ENCODE measurements around the gene NUP188. TPM values are rescaled to one million over a fixed set of nuclear protein-coding genes. Genes with fewer than 3 reads are reported as not detected.

The NUP188 gene
- total and polyA plus RNA-seq, 2 donors (not counting 1 experiment from before 2014, with no cell fraction given) = 42.8 to 83.6 TPM

GRCh38 chr9:129031514-129031913 is 84.0 kb downstream of the NUP188 start:
- Histone ChIP-seq H2AFZ (ENCODE audit: insufficient read depth, low read depth, low read length, poor library complexity, severe bottlenecking) (no peak overlapping the region), H3K4me1 (ENCODE audit: control insufficient read depth in 2 of 2, insufficient read depth in 2 of 2, low read length in 2 of 2) (peaks cover 15 to 19% of the 10 kb centered on the region in 2 donors), H3K9ac (ENCODE audit: low read length) (no peak overlapping the region), H3K27me3 (replicated peaks in 1 of 4; ENCODE audit: control extremely low read depth in 1 of 4, control insufficient read depth in 3 of 4, insufficient read depth in 4 of 4, low read length in 3 of 4) (no peaks in the 10 kb centered on the region), H4K20me1 (ENCODE audit: control insufficient read depth, insufficient read depth, low read length, poor library complexity, severe bottlenecking) (peaks cover 12% of the 10 kb centered on the region), H3K79me2 (ENCODE audit: control insufficient read depth, insufficient read depth, low read length) (peaks cover 18% of the 10 kb centered on the region), H3K4me3 (ENCODE audit: control extremely low read depth in 1 of 5, extremely low read depth in 1 of 5, insufficient read depth in 1 of 5, low read depth in 2 of 5, low read length in 4 of 5) (no peak overlapping the region), H3K27ac (ENCODE audit: low read length in 2 of 2) (no peak overlapping the region), H3K36me3 (replicated peaks in 1 of 2; ENCODE audit: control extremely low read depth in 1 of 2, control insufficient read depth in 1 of 2, extremely low read depth in 1 of 2, insufficient read depth in 2 of 2, low read length in 1 of 2) (no peaks in the 10 kb centered on the region), H3K4me2 (replicated peaks; ENCODE audit: low read depth, low read length, poor library complexity, severe bottlenecking) (no peak overlapping the region), H3K9me3 (ENCODE audit: control extremely low read depth in 1 of 3, control insufficient read depth in 2 of 3, insufficient read depth in 1 of 3, low read length in 2 of 3) (no peaks in the 10 kb centered on the region)
- no peaks in the 10 kb centered on the region for H3K9me3 Mint-ChIP-seq (ENCODE audit: insufficient read depth)
- ChIA-PET POLR2A (no interaction called here), CTCF (interaction anchor here (0.5 to 0.6 kb wide), 2 partner anchors 17 to 42 kb away, joined by 3 to 5 read pairs; no protein-coding TSS in a partner anchor)
- H3K4me1 Mint-ChIP-seq = peaks cover 18% of the 10 kb centered on the region
- no peak overlapping the region for H3K4me3 Mint-ChIP-seq
- TF ChIP-seq, protein P1, sequence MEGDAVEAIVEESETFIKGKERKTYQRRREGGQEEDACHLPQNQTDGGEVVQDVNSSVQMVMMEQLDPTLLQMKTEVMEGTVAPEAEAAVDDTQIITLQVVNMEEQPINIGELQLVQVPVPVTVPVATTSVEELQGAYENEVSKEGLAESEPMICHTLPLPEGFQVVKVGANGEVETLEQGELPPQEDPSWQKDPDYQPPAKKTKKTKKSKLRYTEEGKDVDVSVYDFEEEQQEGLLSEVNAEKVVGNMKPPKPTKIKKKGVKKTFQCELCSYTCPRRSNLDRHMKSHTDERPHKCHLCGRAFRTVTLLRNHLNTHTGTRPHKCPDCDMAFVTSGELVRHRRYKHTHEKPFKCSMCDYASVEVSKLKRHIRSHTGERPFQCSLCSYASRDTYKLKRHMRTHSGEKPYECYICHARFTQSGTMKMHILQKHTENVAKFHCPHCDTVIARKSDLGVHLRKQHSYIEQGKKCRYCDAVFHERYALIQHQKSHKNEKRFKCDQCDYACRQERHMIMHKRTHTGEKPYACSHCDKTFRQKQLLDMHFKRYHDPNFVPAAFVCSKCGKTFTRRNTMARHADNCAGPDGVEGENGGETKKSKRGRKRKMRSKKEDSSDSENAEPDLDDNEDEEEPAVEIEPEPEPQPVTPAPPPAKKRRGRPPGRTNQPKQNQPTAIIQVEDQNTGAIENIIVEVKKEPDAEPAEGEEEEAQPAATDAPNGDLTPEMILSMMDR (IDR thresholded peaks at IDR 0.05) = no peak
- no peak for TF ChIP-seq EZH2 (IDR thresholded peaks at IDR 0.05; ENCODE audit: borderline replicate concordance, insufficient read depth, low read depth, low read length, poor library complexity, severe bottlenecking)
- intact Hi-C loops (cut with micrococcal nuclease) = no loop called here
- 94% methylated on average over 4 of the region's 4 CpGs for WGBS (ENCODE audit: insufficient coverage)
- no peak for ATAC-seq (ENCODE audit: low read depth)
- H3K27ac Mint-ChIP-seq = no peak overlapping the region
- no peaks in the 10 kb centered on the region for H3K27me3 Mint-ChIP-seq
- DNase-seq = no peak

- Histone ChIP-seq H3K4me1 (ENCODE audit: control insufficient read depth in 2 of 2, insufficient read depth in 2 of 2, low read length in 2 of 2) (peaks cover 11 to 17% of the 10 kb centered on the region in 2 donors), H3K27ac (ENCODE audit: low read length in 2 of 2) (no peak overlapping the region), H2AFZ (ENCODE audit: insufficient read depth, low read depth, low read length, poor library complexity, severe bottlenecking) (no peak overlapping the region), H3K79me2 (ENCODE audit: control insufficient read depth, insufficient read depth, low read length) (peaks cover 18% of the 10 kb centered on the region), H3K27me3 (replicated peaks in 1 of 4; ENCODE audit: control extremely low read depth in 1 of 4, control insufficient read depth in 3 of 4, insufficient read depth in 4 of 4, low read length in 3 of 4) (no peaks in the 10 kb centered on the region), H3K36me3 (replicated peaks in 1 of 2; ENCODE audit: control extremely low read depth in 1 of 2, control insufficient read depth in 1 of 2, extremely low read depth in 1 of 2, insufficient read depth in 2 of 2, low read length in 1 of 2) (no peaks in the 10 kb centered on the region), H3K9ac (ENCODE audit: low read length) (no peak overlapping the region), H3K9me3 (ENCODE audit: control extremely low read depth in 1 of 3, control insufficient read depth in 2 of 3, insufficient read depth in 1 of 3, low read length in 2 of 3) (no peaks in the 10 kb centered on the region), H3K4me2 (replicated peaks; ENCODE audit: low read depth, low read length, poor library complexity, severe bottlenecking) (no peak overlapping the region), H4K20me1 (ENCODE audit: control insufficient read depth, insufficient read depth, low read length, poor library complexity, severe bottlenecking) (peaks cover 12% of the 10 kb centered on the region), H3K4me3 (ENCODE audit: control extremely low read depth in 1 of 5, extremely low read depth in 1 of 5, insufficient read depth in 1 of 5, low read depth in 2 of 5, low read length in 4 of 5) (no peak overlapping the region)
- intact Hi-C loops (cut with micrococcal nuclease) = no loop called here
- Mint-ChIP-seq H3K27ac (no peak overlapping the region), H3K4me1 (peaks cover 21% of the 10 kb centered on the region), H3K27me3 (no peaks in the 10 kb centered on the region), H3K4me3 (no peak overlapping the region), H3K9me3 (ENCODE audit: insufficient read depth) (no peaks in the 10 kb centered on the region)
- 90% methylated on average over 8 of the region's 12 CpGs for WGBS (ENCODE audit: insufficient coverage)
- ChIA-PET POLR2A (interaction anchor here (0.6 kb wide), 1 partner anchor 152 kb away, joined by 5 read pairs; no protein-coding TSS in a partner anchor), CTCF (interaction anchor here (1.0 kb wide), 1 partner anchor 40 kb away, joined by 3 read pairs; no protein-coding TSS in a partner anchor)
- TF ChIP-seq, protein P1 (IDR thresholded peaks at IDR 0.05) = no peak
- no peak for TF ChIP-seq EZH2 (IDR thresholded peaks at IDR 0.05; ENCODE audit: borderline replicate concordance, insufficient read depth, low read depth, low read length, poor library complexity, severe bottlenecking)
- ATAC-seq (ENCODE audit: low read depth) = no peak
- DNase-seq = peak; percentile 7
Measured at GRCh38 chr9:129032541-129033159, 85.2 kb downstream of the NUP188 start.

Measured in B cell (primary cell).